Uterus (tissue), 4 donors: ENCODE data around the gene TIGD3. TPM values are rescaled to one million over a fixed set of nuclear protein-coding genes. Genes with fewer than 3 reads are reported as not detected.

Experiments
- DNase-seq, 2 donors: peaks; one replicate each; pipeline ENCODE4 v3.0.0-alpha.2; 2019 to 2020
- H3K27ac ChIP-seq, 2 donors: fragments of 200-600 bp; sonication (generic); 1 replicate in 1 of 2; 2 replicates in 1 of 2; pipeline ENCODE4 v1.5.1; 2016 to 2018
- H3K27me3 ChIP-seq, 2 donors: fragments of 200-600 bp; sonication (generic); one replicate each; pipeline ENCODE4 v1.5.1; 2018 to 2019; ENCODE audit warnings: control low read depth in 1 of 2
- H3K36me3 ChIP-seq, 2 donors: fragments of 200-600 bp; sonication (generic); one replicate each; pipeline ENCODE4 v1.5.1; 2019; ENCODE audit warnings: control low read depth in 1 of 2
- H3K4me1 ChIP-seq, 2 donors: fragments of 200-600 bp; sonication (generic); one replicate each; pipeline ENCODE4 v1.5.1; 2018 to 2019; ENCODE audit warnings: control low read depth in 1 of 2
- H3K4me3 ChIP-seq, 2 donors: fragments of 200-600 bp; sonication (generic); 1 replicate in 1 of 2; 2 replicates in 1 of 2; pipeline ENCODE4 v1.5.1; 2018 to 2019; ENCODE audit warnings: mild to moderate bottlenecking in 1 of 2
- H3K9me3 ChIP-seq, 2 donors: fragments of 200-600 bp; sonication (generic); one replicate each; pipeline ENCODE4 v1.5.1; 2019; ENCODE audit warnings: control low read depth in 1 of 2
- POLR2A ChIP-seq, 2 donors: fragments of 450-650 bp; IDR thresholded peaks; one replicate each; pipeline ENCODE4 v1.6.1; 2016; ENCODE audit warnings: antibody characterized with exemption in 2 of 2, mild to moderate bottlenecking in 1 of 2, moderate library complexity in 1 of 2
- intact Hi-C: fragments of 100-400 bp; cut with DNase I; formaldehyde crosslinking; loops from one replicate; pipeline ENCODE4 v1.15.1; 2023; ENCODE audit warnings: low total_unique reads
- total RNA-seq, 4 donors: library from RNA; depleted of rRNA in 3 of 4; stranded (reverse); fragments of >200 nt in 3 of 4; gene quantifications; one replicate each; pipeline versions ENCODE4 v1.1.0 to v1.2.4, GENCODE V29; 2014 to 2023
- TF ChIP-seq, protein P1 (sequence below), 4 experiments: fragments of 200-600 bp in 2 of 4; fragments of 450-650 bp in 2 of 4; sonication (generic) in 2 of 4; IDR thresholded peaks; one replicate each; pipeline ENCODE4 v1.5.1; 2016 to 2019; ENCODE audit warnings: antibody characterized with exemption in 4 of 4, mild to moderate bottlenecking in 2 of 4, moderate library complexity in 1 of 4
- donor health status: DM: yes; HTN: yes; CAD: no.

TIGD3 gene
- total RNA-seq, 4 donors from 2014 or later: under 0.01 to 0.35 TPM; not detected in 2

DNA sequence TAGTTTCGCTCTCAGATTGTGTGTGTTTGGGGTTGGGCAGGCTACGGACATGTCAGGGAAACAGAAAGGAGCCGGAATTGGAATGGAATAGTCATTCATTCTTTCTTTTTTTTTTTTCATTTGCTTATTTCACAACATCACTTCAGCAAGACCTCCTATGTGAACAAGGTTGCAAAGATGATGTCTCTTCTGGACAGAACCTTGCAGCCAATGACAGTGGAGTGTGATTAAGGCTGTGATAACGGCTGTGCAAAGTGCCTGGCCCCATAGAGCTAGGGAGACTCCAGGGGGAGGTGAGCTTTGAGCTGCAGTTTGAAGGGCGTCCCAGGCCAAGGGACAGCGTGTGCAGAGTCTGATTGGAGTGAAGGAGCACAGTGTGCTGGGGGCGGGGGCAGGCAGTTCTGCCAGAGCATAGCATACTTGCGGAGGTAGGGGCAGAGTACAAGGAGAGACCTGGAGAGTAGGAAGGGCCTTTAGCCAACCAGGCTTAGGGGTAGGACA, 3.4 kb downstream of the TIGD3 start:
- Histone ChIP-seq H3K4me3 (no peak overlapping the region), H3K36me3 (no peaks in the 10 kb centered on the region), H3K4me1 (peaks cover 0 to 22% of the 10 kb centered on the region in 2 donors), H3K9me3 (no peaks in the 10 kb centered on the region), H3K27ac (no peak overlapping the region), H3K27me3 (peaks cover 0 to 8% of the 10 kb centered on the region in 2 donors)
- DNase-seq: no peak
- no peak for TF ChIP-seq POLR2A (IDR thresholded peaks at IDR 0.05)
- TF ChIP-seq, protein P1, sequence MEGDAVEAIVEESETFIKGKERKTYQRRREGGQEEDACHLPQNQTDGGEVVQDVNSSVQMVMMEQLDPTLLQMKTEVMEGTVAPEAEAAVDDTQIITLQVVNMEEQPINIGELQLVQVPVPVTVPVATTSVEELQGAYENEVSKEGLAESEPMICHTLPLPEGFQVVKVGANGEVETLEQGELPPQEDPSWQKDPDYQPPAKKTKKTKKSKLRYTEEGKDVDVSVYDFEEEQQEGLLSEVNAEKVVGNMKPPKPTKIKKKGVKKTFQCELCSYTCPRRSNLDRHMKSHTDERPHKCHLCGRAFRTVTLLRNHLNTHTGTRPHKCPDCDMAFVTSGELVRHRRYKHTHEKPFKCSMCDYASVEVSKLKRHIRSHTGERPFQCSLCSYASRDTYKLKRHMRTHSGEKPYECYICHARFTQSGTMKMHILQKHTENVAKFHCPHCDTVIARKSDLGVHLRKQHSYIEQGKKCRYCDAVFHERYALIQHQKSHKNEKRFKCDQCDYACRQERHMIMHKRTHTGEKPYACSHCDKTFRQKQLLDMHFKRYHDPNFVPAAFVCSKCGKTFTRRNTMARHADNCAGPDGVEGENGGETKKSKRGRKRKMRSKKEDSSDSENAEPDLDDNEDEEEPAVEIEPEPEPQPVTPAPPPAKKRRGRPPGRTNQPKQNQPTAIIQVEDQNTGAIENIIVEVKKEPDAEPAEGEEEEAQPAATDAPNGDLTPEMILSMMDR (IDR thresholded peaks at IDR 0.05): no peak
- intact Hi-C loops: no loop called here

DNA sequence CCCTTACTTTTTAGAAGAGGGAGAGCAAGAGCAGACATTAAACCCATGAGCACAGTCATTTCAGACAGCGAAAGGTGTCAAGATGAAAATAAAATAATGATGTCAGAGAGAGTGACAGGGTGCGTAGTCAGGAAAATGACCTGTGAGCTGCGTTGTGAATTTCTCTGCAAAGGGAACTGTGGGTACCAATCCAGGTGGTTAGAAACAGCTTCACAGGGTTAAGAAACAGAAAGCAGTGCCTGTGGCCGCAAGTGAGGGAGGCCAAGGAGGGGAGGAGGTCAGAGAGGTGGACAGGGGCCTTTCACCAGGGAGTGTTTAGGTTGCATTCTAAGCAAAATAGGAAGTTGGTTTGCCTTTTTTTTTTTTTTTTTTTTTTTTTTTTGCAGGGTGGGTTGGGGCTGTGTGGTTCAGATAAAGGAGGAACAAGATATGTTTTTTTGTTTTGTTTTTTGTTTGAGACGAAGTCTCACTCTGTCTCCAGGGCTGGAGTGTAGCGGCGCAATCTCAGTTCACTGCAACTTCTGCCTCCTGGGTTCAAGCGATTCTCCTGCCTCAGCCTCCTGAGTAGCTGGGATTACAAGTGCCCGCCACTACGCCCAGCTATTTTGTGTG, 7.9 kb downstream of the TIGD3 start:
- no peak for DNase-seq
- Histone ChIP-seq H3K27me3 (no peaks in the 10 kb centered on the region), H3K27ac (no peak overlapping the region), H3K4me1 (no peaks in the 10 kb centered on the region), H3K9me3 (no peaks in the 10 kb centered on the region), H3K4me3 (no peak overlapping the region), H3K36me3 (no peaks in the 10 kb centered on the region)
- TF ChIP-seq POLR2A (IDR thresholded peaks at IDR 0.05): no peak
- TF ChIP-seq, protein P1 (IDR thresholded peaks at IDR 0.05): no peak
- intact Hi-C loops: no loop called here

DNA sequence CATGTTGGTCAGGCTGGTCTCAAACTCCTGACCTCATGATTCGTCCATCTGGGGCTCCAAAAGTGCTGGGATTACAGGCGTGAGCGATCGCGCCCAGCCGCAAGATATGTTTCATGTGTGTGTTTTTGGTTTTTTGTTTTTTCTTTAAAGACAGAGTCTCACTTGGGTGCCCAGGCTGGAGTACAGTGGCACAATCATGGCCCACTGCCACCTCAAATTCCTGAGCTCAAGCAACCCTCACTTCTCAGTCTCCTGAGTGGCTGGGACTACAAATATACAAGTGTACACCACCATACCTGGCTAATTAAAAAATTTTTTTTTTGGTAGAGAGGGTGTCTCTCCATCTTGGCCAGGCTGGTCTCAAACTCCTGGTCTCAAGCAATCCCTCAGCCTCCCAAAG, 8.4 kb downstream of the TIGD3 start:
- no peak for TF ChIP-seq POLR2A (IDR thresholded peaks at IDR 0.05)
- TF ChIP-seq, protein P1 (IDR thresholded peaks at IDR 0.05): no peak
- no peaks in the 10 kb centered on the region for H3K4me1 ChIP-seq
- no peak overlapping the region for H3K4me3 ChIP-seq
- no peaks in the 10 kb centered on the region for H3K36me3 ChIP-seq
- H3K27ac ChIP-seq: no peak overlapping the region
- intact Hi-C loops: no loop called here
- DNase-seq: no peak
- no peaks in the 10 kb centered on the region for H3K27me3 ChIP-seq
- H3K9me3 ChIP-seq: no peaks in the 10 kb centered on the region

DNA sequence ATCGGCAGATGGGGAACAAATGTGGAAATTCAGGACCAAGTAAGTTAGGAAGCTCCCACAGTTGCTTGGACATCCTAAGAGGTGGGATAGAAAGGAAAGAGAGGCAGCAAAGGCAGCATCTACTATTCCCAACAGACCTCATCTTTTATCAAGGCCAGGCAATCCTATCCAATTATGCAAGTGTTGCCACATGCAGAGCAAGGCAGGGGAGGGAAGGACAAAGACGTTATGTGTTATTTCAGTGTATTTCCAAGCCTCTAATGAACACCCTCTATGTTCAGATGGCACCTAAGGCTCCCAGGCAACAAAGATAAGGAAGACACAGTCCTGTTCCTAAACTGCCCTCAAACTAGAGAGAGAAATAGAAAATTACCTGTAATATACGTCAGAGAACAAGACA, 9.2 kb downstream of the TIGD3 start:
- no peaks in the 10 kb centered on the region for H3K36me3 ChIP-seq

DNA sequence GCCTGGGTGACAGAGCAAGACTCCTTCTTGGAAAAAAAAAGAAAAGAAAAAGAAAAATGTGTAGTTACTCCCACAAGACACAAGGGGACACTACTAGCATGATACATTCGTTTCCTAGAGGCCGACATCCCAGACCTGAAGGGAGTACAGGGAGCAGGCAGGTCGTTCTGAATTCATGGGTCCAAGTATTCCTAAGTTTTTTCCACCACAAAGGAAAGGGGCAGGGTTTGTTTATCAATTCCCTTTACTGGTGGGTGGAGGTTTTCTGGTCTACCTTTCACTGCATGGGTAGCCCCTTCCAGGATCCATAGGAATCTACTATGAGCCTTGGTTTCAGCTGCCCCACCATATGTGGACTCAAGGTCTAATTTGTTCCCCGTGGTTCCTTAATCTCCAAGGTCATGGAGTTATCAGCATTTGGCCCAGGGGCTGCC, 11.8 kb downstream of the TIGD3 start:
- no peaks in the 10 kb centered on the region for H3K27me3 ChIP-seq
- H3K27ac ChIP-seq: peak overlapping the region in 1 of 2 donors; percentile 23
- intact Hi-C loops: no loop called here
- TF ChIP-seq, protein P1 (IDR thresholded peaks at IDR 0.05): peak; percentile 77 to 95 (median 92)
- no peak for TF ChIP-seq POLR2A (IDR thresholded peaks at IDR 0.05)
- no peaks in the 10 kb centered on the region for H3K36me3 ChIP-seq
- H3K4me1 ChIP-seq: no peaks in the 10 kb centered on the region
- no peak overlapping the region for H3K4me3 ChIP-seq
- DNase-seq: peak in 1 of 2 donors; percentile 62
- H3K9me3 ChIP-seq: no peaks in the 10 kb centered on the region

More for the DNA sequence above, 9.2 kb downstream of the TIGD3 start:
- no peaks in the 10 kb centered on the region for H3K4me1 ChIP-seq
- H3K27me3 ChIP-seq: no peaks in the 10 kb centered on the region
- TF ChIP-seq POLR2A (IDR thresholded peaks at IDR 0.05): no peak
- TF ChIP-seq, protein P1 (IDR thresholded peaks at IDR 0.05): no peak
- intact Hi-C loops: no loop called here
- DNase-seq: no peak
- no peaks in the 10 kb centered on the region for H3K9me3 ChIP-seq
- H3K4me3 ChIP-seq: no peak overlapping the region
- no peak overlapping the region for H3K27ac ChIP-seq
